Sciatic nerve (tissue), 2 donors: ENCODE measurements around the gene GJB5. TPM values are rescaled to one million over a fixed set of nuclear protein-coding genes. Genes with fewer than 3 reads are reported as not detected.

ENCODE experiments used
- ATAC-seq: fragments of 200-7000 bp; cut with Tn5 transposase; one replicate; pipeline ENCODE4 v1.9.1; 2020; ENCODE audit warnings: mild to moderate bottlenecking, moderate library complexity
- DNase-seq: peaks from one replicate; pipeline ENCODE4 v3.0.0-alpha.2; 2020; ENCODE audit warnings: low spot score
- intact Hi-C: fragments of 100-400 bp; cut with DNase I; formaldehyde crosslinking; loops from one replicate; pipeline ENCODE4 v1.14.2; 2022
- total RNA-seq: library from RNA; stranded (reverse); fragmentation: NEBNext Ultra II Directional; extraction: Animal tissue kit (Norgen Biotek cat#: 25700); gene quantifications from one replicate; pipeline ENCODE4 v1.2.1, GENCODE V29; 2021
- donor health status: DM: no; HTN: no; CAD: no.
- donor health status: DM: no; HTN: no; CAD: no.

GJB5 gene
- total RNA-seq, 1 donor from 2014 or later, result 0.36 TPM

DNA sequence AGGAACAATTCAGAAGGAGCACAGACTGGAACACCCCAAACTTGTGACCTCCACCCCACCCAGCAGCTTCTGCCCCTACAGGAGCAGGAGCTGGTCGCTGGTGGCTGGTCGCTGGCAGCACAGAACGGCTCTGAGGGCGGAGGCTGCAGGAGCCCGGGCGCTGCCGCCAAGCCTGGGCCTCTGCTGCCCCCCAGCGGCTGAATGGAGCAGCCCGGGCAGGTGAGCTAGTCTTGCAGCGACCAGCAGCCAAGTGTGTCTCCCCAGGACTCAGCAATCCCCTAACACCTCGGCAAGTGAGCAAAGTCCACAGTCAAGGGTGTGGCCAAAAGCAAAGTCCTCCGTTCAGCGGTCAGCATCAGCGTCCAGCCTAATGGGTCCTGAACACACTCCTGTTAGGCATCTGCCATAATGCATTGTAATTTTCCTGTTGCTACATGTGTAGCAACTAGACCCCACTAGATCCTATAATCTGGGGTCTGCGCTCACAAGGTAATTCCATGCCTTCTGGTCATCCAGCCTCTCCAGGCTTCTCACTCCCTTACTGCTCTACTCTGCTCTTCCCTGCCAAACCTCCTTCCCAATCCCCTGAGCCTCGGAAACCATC lies 12.1 kb upstream of the GJB5 start:
- intact Hi-C loops, result loop anchor here (2.0 kb wide), 1 partner anchor 1110 kb away; no protein-coding TSS in a partner anchor
- ATAC-seq (peak; percentile 88), DNase-seq (peak; percentile 85)

DNA sequence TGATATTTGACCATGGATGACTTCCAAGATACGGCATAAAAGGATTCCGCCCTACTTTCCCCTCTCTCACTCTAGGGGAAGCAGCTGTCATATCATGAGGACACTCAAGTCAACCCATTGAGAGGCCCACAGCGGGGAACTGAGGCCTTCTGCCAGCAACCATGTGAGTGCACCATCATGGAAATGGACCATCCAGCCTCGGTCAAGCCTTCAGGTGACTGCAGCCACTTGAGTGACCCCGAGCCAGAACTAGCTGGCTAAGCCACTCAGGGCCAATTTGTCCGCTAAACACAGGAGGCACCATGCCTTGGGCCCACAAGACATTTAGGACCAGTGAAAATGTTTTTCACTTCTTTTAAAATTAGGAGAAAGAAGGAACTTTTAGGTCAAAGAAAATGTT lies 11.1 kb upstream of the GJB5 start:
- intact Hi-C loops, result loop anchor here (2.0 kb wide), 1 partner anchor 1111 kb away; no protein-coding TSS in a partner anchor
- ATAC-seq, result no peak
- no peak for DNase-seq

DNA sequence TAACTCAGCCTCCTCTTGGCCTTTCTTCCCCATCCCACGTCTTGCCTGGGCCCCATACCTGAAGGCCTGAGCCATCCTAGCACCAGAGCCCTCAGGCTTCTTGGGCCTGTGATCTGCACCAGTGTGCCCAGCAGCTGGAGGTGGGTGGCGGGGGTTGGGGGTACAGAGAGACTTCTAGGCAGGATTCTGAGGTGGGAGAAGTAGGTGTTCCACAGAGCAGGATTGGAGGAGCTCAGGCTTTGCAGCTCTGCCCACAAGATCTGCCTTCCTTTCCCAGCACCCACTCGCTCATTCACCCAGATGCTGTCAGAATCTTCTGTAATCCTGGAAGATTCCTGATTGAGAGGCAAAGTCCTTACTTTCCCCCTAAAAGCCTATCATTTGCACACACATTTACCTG lies 10.0 kb upstream of the GJB5 start:
- intact Hi-C loops, result no loop called here
- ATAC-seq, result no peak
- DNase-seq, result no peak

DNA sequence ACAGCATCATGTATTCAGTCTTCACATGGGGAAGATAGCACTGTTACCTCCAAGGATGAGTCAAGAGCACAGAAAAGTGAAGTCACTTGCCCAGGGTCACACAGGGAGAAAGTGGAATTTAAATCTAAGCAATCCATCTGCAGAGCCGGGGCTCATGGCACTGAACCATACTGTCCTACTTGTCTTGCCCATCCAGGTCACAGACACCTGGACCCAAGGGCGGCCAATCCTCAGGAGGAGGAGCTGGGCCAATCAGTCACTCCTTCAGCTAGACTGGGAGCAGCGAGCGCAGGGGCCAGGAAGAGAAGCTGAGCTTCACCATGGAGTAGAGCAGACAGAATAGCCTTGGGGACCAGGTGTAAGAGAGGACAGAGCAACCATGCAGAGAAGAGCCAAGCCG lies 9.2 kb upstream of the GJB5 start:
- intact Hi-C loops, result no loop called here
- DNase-seq (no peak), ATAC-seq (no peak)

DNA sequence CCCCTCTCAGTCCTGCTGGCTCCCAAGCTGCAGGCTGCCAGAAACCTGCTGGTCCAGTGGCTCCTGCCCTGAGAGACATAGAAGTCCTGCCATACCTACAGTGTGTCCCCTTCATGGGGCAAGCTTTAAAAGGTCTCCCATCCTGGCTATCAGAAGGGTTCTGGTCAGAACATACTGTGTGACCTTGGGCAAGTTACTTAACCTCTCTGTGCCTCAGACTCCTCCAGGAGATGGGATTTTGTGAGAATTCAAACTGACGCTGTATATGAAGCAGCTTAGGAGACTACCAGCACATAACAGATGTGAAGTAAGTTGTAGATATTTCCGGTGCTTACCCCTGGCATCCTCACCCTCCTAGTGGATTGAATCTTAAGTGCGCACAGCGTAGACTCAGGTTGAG lies 8.7 kb upstream of the GJB5 start:
- ATAC-seq (no peak), DNase-seq (no peak)
- intact Hi-C loops, result no loop called here

DNA sequence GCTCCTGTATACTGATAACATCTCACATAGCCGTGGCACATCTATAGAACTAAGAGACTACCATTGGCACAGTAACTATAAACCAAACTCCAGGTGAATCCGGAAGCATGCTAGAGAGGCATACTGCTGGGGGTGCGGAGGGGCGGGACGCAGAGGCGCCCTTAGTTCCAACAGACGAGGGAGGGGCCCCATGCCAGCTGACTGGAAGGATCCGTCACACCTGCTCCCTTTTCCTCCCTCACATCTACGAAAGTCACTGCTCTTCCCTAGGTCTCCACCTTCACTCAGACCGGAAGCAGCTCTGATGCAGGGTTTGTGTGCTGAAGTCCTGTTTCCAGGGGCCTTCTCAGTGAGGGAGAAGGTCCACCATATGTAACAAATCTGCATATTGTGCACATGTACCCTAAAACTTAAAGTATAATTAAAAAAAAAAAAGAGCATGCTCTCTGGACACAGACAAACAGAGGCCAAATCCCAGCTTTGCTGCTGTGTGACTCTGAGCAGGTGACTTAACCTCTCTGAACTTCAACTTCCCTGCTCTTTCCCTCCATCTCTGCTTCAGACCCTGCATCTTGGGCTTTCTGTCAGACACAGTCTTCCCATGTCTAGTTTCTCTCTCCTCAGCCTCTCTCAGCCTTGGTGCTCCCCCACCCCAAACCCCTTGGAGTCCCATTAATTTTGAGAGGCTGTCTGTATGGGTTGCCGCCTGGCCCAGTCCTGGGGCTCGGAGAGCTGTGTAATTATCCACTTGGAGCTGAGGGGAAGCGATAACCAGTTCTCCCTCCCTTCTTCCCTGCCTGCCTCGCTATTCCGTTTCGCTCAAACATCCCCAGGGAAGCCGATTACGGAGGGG lies 7.8 kb upstream of the GJB5 start:
- intact Hi-C loops, result no loop called here
- DNase-seq (no peak), ATAC-seq (no peak)

DNA sequence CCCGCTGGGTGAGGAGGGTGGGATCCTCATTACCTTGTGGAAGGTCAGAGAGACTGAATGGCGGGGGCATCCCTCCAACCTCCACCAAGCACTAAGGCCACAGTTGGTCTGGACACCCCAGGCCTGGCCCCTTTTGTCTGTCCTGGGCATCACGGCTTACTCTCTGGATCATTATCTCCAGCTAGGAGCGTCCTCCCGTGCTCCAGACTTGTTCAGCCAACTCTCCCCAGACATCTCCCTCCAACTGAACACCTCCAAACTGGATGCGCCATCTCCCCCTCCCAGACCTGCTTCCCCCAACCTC lies 7.3 kb upstream of the GJB5 start:
- intact Hi-C loops, result no loop called here
- no peak for DNase-seq
- ATAC-seq, result no peak

DNA sequence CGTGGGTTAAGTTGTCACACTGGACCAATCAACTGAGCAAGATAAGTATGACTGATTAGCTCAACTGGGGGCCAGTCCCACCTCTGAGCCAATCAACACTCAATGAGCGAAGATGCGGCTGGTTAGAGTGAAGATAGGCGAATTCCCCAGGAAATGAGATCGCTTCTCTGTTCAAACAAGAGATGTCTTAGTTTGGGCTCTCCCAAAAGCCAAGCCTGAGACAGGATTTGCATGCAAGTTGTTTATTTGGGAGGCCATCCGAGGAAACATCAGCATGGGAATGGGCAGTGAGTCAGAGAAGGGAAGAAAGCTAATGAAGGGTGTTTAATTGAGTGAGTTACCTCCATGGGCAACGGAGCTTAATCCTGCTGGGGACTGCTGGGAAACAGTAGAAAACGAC lies 4.9 kb upstream of the GJB5 start:
- intact Hi-C loops, result no loop called here
- DNase-seq (no peak), ATAC-seq (no peak)

DNA sequence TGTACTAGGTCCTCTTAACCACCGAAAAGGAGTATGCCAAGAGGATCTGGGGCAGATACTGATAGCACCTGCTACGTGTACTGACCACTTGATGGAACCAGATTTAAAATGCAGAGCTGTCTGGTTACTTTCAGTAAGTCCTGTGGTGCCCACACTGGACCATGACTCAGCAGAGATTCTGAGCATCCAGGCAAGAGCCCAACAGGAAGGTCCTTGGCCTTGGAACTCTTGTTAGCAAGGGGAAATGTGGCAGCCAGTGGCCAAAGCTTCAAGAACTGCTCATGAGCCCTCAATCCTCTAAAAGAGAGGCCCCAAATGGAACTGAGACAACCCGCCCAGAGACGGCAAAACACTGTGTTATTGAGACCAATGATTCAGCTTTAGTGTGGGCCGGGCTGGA lies 4.2 kb upstream of the GJB5 start:
- DNase-seq, result no peak
- intact Hi-C loops, result no loop called here
- ATAC-seq, result no peak

DNA sequence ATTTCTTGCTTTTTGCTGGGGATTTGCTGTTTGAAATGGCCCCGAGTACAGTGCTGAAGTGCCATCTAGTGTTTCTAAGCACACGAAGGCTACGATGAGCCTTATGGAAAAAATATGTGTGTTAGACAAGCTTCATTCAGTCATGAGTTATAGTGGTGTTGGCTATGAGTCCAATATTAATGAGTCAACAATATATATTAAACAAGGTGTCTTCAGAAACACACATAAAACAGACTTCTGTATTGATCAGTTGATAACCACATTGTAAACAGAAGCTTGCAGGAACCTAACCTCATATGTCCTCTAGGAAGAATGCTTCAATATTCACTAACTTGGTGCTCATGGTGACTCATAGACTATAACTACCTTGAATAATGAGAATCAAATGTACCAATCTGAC lies 1.7 kb upstream of the GJB5 start:
- no peak for ATAC-seq
- DNase-seq, result no peak
- intact Hi-C loops, result no loop called here

DNA sequence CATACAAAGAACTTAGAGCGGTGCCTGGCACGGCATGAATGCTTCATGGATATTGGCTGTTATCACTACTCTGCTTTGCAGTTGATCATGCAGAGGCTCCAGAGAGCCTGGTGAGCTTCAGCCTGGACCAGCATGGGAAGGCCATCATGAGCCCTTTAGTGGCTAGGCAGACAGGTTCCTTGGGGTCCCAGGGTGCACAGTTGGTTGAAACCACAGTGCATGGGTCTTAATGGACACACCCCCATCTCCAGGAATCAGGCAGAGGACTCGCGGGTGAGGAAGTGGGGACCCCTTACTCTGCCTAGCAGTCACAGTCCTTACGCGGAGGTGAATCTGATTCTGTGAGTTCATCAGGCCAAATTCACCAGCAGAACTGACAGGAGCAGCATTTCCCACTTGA lies 1.1 kb downstream of the GJB5 start:
- ATAC-seq (no peak), DNase-seq (no peak)
- intact Hi-C loops, result no loop called here

DNA sequence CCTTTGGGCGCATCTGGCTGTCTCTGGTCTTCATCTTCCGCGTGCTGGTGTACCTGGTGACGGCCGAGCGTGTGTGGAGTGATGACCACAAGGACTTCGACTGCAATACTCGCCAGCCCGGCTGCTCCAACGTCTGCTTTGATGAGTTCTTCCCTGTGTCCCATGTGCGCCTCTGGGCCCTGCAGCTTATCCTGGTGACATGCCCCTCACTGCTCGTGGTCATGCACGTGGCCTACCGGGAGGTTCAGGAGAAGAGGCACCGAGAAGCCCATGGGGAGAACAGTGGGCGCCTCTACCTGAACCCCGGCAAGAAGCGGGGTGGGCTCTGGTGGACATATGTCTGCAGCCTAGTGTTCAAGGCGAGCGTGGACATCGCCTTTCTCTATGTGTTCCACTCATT lies 2.5 kb downstream of the GJB5 start:
- no peak for ATAC-seq
- intact Hi-C loops, result no loop called here
- DNase-seq, result no peak

DNA sequence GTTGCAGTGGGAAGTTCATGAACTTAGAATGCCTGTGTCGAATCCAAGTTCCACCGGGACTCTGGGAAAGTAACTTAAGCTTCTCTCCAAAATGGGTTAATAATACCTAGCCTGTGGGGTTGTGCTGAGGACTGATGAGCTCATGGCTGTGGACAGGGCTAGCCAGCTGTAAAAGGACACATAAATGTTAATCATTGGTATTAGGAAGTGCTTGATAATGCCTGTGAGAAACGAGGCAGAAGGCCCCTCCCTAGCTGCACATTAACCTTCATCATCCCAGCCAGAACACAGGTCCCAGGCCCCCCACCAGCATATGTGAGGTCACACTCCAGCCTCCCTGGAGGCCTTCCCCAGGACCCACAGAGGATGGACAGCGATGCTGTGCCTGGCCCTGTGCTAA lies 3.9 kb downstream of the GJB5 start:
- no peak for ATAC-seq
- DNase-seq, result no peak
- intact Hi-C loops, result no loop called here

DNA sequence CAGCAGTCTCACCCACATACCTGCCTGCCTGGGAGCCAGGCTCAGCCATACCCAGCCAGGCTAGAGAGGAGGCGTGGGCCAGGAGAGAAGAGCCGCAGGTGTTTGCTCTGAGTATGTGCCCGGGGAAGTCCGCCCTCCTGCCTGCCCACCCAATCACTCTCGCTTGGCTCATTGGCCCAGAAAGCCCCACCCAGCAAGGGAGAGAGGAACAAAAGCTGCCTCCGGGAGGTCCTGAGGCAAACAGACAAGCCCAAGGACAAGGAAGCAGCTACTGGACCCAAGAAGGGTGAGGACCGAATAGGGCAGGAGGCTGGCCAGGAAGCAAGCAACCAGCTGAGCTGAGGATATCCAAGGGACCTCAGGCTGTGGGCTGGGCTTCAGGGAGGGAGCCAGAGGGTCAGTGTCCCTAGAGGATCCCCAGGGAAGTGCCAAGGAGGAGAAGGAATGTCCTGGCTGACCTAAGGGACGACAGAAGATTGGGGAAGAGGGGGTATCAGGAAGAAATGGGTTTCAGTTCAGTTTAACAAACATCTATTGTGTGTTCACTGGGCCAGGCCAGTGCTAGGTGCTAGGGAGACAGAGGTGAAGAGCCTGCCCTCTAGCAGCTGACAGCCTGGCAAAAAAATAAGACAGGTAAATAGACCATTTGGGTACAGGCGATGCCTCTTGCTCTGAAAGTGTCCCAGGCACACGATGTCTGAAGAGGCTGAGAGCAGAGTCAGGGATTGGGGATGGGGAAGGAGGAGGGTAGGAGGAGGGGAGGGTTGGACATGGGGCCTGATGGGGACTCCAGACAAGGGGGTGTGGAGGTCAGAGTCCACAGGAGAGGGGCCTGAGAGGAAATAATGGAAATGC lies 4.9 kb downstream of the GJB5 start, which contains the start of gene GJB4:
GJB4 (plus strand) TSS at position 238 of the 855 bp plus-strand sequence. CDS start 1,515 bp downstream, outside the sequence.
- ATAC-seq (no peak), DNase-seq (no peak)
- intact Hi-C loops, result no loop called here

DNA sequence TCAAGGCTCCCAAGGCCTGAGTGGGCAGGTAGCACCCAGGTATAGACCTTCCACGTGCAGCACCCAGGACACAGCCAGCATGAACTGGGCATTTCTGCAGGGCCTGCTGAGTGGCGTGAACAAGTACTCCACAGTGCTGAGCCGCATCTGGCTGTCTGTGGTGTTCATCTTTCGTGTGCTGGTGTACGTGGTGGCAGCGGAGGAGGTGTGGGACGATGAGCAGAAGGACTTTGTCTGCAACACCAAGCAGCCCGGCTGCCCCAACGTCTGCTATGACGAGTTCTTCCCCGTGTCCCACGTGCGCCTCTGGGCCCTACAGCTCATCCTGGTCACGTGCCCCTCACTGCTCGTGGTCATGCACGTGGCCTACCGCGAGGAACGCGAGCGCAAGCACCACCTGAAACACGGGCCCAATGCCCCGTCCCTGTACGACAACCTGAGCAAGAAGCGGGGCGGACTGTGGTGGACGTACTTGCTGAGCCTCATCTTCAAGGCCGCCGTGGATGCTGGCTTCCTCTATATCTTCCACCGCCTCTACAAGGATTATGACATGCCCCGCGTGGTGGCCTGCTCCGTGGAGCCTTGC lies 6.4 kb downstream of the GJB5 start:
- ATAC-seq (no peak), DNase-seq (no peak)
- intact Hi-C loops, result no loop called here

DNA sequence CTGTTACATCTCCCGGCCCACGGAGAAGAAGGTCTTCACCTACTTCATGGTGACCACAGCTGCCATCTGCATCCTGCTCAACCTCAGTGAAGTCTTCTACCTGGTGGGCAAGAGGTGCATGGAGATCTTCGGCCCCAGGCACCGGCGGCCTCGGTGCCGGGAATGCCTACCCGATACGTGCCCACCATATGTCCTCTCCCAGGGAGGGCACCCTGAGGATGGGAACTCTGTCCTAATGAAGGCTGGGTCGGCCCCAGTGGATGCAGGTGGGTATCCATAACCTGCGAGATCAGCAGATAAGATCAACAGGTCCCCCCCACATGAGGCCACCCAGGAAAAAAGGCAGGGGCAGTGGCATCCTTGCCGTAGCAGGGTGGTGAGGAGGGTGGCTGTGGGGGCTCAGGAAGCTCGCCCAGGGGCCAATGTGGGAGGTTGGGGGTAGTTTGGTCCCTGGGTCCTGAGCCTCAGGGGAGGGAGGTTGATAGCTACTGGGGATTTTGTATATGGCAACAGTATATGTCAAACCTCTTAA lies 7.0 kb downstream of the GJB5 start:
- DNase-seq (no peak), ATAC-seq (no peak)
- intact Hi-C loops, result no loop called here

DNA sequence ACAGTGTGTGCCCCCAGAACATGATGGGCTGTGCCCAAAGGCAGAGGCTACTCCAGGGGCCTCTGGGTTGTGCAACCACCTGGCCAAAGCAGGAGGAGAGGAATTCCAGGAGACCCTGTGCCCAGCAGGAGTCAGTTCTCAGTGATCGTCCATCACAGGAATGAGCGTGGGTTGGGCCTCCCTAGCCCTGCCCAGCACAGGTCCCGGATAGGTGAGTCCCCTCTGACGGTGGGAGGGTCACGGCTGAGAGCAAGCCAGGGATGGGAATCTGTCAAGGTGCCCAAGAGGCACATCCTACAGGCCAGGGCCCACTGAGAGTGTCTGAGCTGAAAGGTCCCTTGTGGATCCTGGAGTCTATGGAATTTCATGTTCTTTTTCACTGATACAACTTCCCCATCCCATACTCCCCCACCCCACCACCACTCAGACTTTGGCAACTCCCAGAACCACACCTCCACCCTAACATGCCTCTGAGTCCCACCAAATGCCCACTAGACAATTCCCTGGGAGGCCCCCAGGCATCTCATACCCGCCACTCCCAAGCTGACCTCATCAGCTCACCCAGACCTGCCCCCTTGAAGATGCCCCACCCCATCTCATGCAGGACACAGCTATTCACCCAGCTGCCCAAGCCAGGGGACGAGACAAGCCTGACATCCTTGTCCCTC lies 7.8 kb downstream of the GJB5 start:
- DNase-seq (no peak), ATAC-seq (no peak)
- intact Hi-C loops, result no loop called here

DNA sequence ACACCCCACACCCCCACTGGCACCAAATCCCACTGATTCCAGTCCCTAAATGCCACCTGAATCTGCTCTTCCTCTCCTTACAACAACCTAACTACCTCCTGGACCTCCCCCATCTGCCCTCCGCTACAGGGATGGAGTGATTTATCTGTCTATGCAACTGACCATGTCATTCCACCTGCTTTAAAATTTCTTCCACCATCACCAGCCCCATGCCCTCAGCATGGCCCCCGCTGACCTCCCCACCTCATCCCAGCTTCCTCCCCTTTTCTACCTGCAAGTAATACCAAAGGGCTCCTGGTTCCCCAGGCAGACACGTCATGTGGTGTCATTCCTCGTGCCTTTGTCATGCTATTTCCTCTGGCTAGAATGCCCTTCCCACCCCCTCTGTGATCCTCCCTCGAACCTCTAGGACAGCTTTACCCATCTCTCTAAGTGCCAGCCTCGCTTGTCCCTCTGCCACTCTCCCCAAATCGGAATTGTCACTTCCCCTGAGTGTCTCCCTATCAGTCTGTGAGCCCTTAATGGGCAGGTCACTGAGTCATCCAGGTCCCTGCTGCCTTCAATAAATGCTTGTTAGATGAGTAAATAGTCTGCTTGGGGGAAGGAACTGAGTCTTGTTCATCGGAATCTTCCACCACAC lies 8.4 kb downstream of the GJB5 start:
- no peak for ATAC-seq
- intact Hi-C loops, result no loop called here

More for the DNA sequence above, 8.4 kb downstream of the GJB5 start:
- no peak for DNase-seq
